Measurements from ENCODE around the gene TMEM208. TPM values are rescaled to one million over a fixed set of nuclear protein-coding genes. Genes with fewer than 3 reads are reported as not detected.
A peak's percentile ranks its signal among the peaks of the same experiment; 100 is the strongest.

The TMEM208 gene
- total RNA-seq, 1 donor from 2014 or later, result 46.9 TPM

DNA sequence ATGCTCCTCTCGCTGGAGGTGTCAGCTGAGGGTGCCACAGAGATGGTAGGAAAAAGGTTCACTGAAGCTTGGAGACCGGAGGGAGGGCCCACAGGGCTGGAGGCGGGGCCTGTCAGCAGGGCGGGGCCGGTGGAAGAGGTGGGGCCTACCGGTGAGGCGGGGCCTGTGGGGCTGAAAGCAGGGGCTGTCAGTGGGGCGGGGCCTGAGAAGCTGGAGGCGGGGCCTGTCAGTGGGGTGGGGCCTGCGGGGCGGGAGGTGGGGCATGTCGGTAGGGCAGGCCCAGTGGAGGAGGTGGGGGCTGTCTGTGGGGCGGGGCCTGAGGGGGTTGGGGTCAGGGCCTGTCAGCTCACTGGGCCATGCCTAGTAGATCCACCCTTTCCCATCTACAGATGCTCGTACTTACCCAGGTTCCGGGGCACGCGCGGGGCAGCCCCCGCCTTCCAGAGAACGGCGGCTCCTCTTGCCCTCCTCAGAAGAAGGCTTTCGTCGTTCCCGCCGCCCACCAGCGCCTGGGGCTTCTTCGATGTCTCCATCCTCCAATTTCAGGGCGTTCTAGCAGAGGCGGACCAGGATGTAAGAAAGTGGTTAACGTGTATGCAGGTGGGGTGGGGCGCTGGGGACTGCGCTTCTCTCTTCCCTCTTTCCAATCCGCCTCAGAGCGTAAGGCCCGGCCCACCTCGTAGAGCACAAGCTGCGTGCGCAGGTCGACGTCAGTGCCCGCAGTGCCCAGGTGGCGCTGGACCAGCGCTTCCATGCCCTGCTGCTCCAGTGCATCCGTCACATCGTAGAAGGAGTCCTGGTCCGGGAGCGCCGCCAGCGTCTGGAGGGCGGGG is 9.8 kb downstream of the TMEM208 start:
- DNase-seq (ENCODE audit: low spot score), result no peak

DNA sequence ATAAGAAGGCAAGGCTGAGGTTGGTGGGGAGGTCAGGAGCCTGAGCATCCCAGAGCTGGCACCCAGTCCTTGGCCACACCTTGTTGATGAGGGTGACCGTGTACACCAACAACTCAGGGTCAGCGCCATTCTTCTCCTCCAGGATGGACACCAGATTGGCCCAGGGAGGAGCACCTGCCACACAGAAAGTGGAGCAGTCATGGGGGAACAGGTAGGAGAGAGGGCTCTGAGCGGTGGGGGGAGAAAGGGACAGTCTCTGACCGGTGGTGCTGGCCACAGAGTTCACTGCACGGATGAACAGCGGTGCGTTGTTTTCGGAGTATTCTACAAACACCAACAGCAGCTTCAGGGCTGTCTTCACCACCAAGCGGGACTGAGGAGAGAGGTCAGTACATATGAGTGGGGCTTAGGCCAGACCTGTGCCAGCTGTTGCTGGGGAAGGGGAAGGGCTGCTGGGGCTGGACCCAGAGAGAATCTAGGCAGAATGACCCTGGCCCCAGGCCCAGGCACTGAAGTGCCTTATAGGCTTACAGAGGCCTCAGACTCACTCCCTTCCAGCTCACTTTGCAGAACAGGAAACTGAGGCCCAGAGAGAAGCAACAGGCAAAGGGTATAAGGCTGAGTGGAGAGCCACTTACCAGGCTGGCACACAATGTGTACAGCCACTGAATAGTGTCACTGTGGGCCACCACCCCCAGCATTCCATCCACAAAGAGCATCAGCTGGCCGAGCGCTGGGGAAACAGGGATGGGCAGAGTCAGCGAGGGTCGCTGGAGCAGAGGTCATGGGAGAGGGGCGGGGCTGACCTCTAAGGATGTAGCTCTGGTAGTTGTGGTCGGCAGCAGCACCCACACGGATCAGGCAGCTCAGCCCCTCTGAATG is 10.7 kb downstream of the TMEM208 start:
- no peak for DNase-seq (ENCODE audit: low spot score)

DNA sequence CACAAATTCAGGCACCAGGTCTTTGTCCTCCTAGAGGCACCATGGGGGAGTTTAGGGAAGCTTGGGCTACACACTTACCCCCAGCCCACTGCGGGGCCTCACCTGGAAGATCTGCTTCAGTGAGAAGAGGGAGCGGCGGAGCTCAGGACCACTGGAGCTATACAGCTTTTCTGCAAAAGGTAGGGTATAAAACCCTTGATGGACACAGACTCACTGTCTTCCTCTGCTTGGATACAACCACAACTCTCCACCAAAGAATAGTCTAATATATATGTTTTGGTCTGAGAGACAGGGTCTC is 11.3 kb downstream of the TMEM208 start:
- DNase-seq (ENCODE audit: low spot score), result no peak

DNA sequence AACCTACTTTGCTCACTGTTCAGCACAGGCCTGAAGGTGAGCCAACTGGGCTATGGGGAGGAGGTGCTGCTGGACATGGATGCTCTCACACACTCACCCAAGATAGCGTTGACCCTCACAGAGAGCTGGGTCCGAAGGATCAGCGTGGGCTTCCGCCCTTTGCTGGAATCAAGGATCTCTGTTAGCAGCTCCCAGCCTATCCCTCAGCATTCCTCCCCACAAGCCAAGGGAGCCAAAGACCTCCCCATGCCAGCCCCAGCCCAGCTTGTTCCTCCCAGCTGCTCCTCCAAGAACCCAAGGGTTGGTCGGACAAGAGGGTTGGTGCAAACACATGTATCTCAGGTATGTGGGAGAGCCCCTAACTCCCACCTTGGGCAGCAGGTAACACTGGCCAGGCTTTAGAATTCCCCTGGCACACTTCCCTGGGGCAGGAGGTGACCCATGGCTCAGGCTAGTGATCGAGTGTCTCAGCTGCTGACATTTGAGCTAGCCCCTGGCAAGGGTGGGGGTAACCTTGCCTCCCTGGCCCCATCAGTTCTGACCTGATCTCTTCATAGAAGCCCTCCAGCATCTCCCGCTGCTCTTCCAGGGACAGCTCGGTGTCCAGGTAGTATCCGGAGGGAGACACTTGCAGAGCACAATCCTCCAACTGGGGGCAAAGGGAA is 12.0 kb downstream of the TMEM208 start:
- no peak for DNase-seq (ENCODE audit: low spot score)

DNA sequence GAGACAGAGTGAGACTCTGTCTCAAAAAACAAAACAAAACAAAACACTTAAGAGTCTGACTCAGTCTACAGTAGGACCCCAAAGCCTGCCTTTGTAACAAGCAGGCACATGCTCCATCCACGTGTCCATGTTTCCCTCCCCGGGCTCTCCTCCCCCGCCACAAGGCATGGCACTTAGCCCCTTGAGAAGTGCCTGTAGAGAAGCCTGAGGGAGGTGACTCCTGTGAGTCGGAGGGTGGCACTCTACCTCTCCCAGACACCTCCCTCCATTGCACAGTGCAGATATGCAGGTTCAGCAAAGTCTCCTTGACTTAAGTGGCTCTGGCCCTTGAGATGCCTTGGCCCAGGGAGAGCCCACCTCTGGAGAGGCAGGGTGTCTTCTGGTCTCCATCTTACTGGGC is 13.6 kb downstream of the TMEM208 start:
- DNase-seq (ENCODE audit: low spot score), result no peak

DNA sequence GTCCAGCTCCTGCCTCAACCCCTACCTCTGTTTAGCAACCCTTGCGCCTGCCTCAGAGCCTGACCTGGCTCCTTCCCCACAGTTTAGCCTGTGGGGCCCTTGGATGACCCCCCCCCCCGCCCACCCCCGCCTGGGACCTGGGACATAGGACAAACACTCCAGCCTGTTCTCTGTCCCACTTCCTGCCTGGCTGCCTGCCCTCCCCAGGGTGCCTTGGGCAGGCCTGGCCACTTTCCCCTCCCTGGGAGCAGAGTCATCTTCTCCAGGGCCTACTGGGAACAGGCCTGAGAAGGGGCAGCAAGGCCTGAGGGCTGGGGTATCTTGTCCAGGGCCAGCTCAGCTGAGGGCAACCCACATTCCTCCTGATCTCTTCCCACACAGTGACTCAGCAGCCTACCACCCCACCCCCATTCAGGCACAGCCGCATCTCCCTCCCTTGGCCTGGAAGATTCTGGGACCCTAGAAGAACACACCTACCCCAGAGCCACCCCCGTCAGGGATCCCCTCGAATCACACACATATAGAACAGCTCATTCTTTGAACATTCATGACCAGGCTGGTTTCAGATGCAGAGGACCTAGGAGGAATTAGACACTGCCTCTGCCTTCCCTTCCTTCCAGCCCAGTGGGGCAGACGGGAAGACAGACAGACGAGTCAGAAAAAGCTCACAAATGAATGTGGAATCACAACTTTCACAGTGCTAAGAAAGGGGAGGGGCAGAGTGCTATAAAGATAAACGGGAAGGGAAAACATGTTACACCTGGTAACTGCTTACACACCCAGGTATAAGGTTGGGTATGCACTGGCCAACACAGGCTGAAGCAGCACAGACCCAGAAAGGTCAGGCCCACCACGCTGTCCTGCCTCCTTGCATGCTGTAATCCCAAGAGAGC is 14.3 kb downstream of the TMEM208 start:
- peak; percentile 50 for DNase-seq (ENCODE audit: low spot score)

DNA sequence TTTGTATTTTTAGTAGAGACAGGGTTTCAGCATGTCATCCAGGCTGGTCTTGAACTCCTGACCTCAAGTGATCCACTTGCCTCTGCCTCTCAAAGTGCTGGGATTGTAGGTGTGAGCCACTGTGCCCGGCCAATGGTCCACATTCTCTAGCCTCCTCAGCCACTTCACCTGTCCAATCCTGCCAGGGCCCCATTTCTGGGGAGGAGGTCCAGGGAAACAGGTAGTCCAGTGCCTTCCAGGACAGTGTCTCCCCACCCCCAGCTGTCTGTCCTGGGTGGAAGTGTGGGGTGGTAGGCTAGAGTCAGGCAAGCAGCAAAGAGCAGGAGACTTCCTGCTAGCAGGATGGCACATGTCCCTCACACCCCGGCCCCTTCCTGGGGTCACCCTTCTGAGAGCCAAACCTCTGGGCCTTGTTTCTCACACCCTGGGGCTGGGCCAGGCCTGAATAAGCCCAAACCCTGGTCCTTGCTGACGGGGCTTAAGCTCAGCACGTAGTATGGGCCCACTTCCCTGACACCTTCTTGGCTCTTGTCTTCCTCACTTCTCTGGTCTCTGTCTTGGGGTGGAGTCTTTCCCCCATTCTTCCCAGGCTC is 15.3 kb downstream of the TMEM208 start:
- DNase-seq (ENCODE audit: low spot score), result no peak

DNA sequence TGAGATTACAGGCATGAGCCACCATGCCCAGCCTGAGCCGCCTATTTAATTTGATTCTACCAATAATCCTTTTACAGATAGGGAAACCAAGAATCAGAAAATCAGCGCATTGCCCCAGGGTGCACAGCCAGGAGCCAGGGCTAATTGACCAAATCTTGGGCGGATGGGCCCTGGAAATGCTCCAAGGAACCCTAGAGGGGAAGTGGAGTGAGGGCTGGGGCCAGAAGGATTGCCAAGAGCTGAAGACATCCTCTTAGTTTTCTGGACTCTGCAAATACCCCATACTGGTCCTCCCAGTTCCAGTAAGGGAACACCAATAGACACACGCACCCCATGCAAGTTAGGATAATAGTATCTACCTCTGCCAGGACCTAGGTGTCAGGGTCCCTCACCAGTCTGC is 16.6 kb downstream of the TMEM208 start:
- DNase-seq (ENCODE audit: low spot score), result no peak

DNA sequence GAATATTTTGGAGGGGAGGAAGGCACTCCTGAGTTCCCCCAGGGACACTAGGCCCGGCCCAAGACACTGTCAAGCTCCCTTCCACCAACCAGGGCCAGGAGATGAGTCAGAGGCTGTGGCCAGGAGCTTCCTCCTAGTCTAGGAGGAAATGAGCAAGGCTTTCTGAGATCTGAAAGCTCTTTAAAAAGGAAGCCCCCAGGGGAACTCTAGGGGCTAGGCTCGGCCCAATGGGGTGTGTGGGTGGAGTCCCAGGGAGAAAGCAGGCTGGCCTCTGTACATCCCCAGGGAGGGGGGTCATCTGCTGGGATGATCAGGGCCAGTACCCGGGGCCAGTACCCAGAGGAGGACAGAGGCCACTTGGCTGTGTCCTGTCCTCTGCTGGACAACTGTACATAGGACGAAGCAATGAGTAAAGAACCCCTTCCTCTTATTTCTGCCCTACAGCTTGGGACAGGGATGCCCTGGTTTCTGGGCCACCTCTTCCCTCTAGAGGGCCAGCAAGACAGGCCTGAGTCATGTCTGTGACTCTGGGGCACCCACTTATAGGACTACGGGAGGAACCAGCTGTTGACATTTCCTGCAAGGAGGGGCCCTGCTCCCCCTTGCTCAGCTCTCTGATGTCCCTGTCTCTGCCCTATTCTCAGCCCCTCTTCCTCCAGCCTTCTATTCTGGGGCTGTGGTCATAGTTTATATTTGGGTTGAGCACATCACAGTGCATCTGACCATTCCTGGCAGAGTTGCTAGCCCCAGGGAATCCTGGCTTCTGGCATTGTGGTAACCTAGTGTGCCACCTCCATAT is 17.7 kb downstream of the TMEM208 start:
- peak; percentile 64 for DNase-seq (ENCODE audit: low spot score)

DNA sequence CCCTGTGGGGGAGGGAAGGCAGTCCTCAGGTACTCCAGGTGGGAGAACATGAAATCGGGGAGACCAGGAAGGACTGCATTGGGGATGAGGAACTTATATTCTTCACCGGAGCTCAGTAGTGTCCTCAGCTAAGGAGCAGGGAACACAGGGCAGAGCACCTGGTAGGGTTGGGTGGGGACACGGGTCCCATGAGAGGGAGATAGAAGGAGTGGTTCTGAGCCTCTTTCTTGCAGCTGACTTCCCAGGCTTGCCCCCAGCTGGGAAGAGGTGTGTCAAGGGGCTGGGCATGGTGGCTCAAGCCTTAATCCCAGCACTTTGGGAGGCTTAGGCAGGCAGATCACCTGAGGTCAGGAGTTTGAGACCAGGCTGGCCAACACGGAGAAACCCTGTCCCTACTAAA is 18.3 kb downstream of the TMEM208 start:
- DNase-seq (ENCODE audit: low spot score), result no peak

DNA sequence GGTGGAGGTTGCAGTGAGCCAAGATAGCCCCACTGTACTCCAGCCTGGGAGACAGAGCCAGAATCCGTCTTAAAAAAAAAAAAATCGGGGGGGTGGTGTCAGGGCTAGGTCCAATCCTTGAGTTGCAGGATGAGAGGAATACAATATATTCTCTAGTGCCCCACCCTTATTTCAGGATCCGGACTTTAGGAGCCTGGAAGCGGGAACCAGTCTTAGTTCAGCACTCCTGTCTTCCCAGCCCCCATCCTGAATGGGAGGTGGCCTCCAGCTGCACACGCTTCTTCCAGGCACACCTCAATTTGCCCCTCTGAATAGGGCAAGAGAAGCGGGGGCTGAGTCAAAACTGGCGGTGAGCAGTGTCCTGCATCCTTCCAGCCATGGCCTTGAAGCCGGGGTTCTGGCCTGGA is 18.7 kb downstream of the TMEM208 start:
- DNase-seq (ENCODE audit: low spot score), result no peak

DNA sequence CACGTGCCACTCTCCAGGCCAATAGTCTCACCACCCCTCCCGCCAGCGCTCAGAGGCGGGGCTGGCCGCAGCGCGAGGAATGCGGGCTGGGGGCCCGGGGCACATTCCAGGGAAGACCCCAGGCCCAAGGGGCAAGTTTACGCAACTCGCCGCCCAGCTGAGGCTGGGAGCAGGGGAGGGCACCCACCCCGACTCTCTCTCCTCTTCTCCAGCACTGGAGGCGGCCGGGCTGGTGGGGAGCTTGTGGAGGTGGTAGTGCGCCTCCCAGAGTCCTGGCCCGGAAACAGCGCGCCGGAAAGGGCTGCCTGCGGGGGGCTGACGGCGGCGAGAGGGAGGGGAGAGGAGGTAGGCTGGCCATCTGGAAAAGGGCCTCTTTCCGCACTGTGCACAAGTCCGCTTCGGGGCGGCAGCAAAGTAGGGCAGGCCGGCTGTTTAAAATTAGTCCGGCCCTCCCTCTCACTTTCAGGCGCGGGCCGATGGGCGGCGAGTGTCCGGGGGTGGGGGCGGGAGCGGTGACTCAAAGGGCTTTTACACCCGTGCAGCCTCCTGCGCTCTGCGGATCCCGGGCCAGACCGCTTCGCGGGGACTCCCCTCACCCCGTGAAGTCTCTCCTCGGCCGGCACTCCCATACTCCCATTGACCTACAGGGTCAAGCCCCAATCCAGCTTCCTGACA is 19.3 kb downstream of the TMEM208 start:
- peak; percentile 66 for DNase-seq (ENCODE audit: low spot score)

DNA sequence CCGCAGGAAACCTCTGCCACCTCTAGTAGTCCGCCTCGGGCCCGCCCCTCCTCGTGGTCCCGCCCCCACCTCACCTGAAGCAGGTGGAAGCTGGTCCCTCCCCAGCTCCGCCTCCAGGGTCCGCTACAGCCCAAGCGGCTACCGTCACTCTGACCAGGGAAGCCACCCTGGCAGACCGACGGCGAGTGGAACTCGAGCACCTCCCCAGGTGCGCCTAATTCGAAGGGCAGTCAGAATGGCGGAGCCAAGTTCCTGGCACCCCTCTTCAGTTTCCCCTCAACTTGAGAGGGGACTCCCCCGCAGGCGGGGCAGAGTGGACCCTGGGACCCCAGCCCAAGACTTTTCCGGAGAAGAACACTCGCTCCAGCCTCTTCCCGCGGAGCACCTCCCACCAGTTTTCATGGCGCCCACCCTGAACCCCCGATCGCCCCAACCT is 19.8 kb downstream of the TMEM208 start:
- peak; percentile 85 for DNase-seq (ENCODE audit: low spot score)

DNA sequence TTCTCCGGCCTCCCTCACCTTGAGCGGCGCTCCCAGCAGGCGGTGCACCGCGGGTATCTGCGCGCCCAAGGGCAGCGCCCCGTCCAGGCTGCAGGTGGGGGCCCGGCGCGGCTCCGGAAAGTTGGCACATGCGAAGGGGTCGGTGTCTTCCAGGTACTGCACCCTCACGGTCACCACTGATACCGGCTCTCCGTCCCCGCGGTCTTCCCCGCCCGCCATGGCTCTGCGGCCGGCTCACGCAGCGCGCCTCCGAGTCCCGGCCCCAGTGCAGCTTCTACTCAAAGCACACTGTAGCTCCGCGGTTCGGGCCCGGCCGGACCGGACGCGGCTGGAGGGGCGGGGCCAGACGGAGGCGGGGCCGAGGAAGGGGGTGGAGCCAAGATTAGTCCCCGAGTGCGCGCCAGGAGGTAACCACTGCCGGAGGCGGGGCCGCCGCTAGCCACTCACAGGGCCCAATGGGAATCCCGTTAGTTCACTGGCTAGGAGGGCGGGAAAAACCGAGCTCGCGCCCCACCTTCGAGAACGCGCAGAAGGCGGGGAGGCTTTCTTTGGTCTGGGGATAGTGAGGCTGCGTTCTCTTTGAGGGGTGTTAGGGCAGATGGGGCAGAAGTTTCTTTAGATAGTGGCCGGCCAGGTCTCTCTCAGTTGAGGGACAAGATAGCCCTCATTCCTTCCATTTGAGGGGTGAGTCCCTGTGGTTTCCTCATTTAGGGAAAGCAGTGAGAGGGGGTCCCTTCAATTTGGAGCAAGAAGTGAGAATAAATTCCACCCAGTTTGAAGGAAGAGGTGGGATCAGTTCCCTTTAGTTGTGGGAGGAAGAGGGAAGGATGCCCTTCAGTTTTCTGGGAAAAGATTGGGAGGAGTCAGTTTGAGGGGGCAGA is 20.5 kb downstream of the TMEM208 start, which contains the start of gene FHOD1:
FHOD1 (minus strand) TSS at position 290 of the 881 bp plus-strand sequence; CDS start at position 219, 71 bp downstream.
- DNase-seq (ENCODE audit: low spot score), result peak; percentile 98

DNA sequence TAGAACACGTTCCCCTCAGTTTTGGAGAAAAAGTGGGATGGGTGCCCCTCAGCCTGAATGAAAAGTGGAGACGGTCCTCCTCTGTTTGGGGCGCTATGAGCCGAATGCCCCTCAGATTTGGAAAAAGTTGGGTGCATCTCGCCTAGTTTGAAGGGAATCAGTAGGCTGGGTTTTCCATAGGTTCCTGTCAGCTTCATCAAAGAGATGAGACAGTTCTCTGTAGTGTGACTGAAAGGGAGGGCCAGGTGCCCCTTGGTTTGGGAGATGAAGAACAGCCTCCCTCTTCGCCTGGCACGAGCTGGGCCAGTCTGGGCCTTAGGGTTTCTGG is 21.1 kb downstream of the TMEM208 start:
- DNase-seq (ENCODE audit: low spot score), result no peak

DNA sequence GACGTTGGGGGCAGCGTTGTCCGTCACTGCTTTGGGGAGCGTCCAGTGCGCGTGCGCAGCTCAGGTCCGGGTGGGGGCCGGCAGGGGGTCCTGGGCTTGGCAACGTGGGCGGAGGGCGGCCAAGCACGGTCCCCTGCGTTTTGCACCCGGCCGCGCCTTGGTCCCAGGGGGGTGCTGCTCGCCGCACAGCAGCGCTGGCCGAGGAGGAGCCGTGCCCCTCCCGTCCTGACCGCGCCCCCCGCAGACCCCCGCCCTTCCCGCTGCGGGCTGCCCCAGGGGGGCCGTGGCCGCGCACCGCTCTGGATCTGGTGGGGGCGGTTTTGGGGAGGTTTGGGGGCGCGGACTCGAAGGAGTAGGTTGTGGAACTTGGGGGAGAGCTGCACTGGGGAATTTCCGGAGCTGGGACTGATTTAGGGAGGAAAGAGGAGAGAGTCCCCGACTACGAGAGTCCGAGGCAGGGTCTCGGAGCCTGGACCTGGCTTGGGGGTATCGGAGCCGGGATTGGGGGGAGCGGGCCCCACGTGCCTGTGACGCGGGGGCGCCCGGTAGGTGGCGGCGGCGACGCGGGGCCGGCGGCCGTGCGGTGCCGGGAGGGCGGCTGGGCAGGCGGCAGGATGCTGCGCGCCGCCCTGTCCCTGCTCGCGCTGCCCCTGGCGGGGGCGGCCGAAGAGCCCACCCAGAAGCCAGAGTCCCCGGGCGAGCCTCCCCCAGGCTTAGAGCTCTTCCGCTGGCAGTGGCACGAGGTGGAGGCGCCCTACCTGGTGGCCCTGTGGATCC is 21.7 kb downstream of the TMEM208 start, which contains the start of gene SLC9A5:
SLC9A5 (plus strand) TSS at position 579 of the 777 bp plus-strand sequence; CDS start at position 615, 36 bp downstream.
- DNase-seq (ENCODE audit: low spot score), result no peak

DNA sequence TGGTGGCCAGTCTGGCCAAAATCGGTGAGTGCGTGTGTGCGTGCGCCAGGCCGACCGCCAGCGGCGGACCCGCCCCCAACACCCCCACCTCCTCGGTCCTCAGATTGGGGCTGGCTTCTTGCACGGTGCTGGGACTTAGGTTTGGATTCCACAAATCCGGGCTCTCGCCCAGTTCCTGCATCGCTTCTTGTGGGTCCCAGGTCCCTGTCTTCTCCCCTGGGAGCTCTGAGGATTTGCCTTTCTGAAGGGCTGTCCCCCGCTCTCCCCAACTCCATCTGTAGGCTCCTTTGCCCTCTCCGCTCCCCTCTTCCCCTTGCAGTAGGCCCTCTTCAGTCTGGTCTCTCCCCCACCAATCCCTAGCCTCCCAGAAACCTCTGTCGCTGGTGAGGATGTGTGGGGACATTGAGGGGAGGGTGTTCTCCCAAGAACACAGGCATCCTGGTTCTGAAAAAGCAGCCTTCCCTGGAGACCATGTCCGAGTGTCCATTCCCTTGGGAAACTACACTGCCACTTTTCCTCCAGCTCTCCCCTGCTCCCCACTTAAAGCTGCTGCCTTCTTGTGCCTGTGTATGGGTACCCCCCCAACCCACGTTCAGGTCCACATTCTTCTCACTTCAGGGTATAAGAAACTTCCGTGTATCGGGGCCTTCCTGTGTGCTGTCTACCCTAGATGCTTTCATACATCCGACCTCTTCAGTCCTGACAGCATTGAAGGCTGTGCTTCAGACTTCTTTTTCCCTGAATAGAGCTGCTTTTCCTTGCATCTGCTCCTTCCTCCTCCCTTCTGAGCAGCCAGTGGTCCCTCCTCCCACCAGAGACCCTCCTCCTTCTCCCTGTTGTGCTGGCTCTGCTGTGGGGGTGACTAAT is 22.5 kb downstream of the TMEM208 start:
- no peak for DNase-seq (ENCODE audit: low spot score)
